ENCODE results near the gene GALNT16. TPM values are rescaled to one million over a fixed set of nuclear protein-coding genes. Genes with fewer than 3 reads are reported as not detected.

Gene GALNT16
- total RNA-seq, 1 donor from 2014 or later: 3.5 TPM

GRCh38 chr14:69231486-69231885 is 28.5 kb upstream of the GALNT16 start:
- H3K27ac ChIP-seq: no peak overlapping the region
- peaks cover 73% of the 10 kb centered on the region for H3K36me3 ChIP-seq
- no peak for DNase-seq

DNA sequence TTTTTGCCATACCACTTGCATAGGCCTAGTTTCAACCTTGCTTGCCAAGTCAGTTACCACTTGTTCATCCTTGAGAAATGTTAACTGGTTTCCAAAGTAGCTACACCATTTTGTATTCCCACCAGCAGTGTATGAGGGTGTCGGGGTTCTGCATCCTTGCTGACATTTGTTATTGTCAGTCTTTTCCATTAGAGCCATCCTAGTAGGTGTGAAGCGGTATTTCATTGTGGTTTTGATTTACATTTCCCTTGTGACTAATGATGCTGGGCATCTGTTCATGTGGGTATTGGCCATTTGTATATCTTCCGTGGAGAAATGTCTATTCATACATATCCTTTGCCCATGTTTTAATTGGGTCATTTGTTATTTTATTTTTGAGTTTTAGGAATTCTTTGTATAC is 27.6 kb upstream of the GALNT16 start:
- intact Hi-C loops (cut with DNase I): no loop called here
- no peaks in the 10 kb centered on the region for H3K9me3 ChIP-seq
- no peak overlapping the region for H3K4me3 ChIP-seq
- no peaks in the 10 kb centered on the region for H3K4me1 ChIP-seq
- peaks cover 83% of the 10 kb centered on the region for H3K36me3 ChIP-seq
- no peak for ATAC-seq
- no peaks in the 10 kb centered on the region for H3K27me3 ChIP-seq (ENCODE audit: low read depth)
- TF ChIP-seq, protein P1, sequence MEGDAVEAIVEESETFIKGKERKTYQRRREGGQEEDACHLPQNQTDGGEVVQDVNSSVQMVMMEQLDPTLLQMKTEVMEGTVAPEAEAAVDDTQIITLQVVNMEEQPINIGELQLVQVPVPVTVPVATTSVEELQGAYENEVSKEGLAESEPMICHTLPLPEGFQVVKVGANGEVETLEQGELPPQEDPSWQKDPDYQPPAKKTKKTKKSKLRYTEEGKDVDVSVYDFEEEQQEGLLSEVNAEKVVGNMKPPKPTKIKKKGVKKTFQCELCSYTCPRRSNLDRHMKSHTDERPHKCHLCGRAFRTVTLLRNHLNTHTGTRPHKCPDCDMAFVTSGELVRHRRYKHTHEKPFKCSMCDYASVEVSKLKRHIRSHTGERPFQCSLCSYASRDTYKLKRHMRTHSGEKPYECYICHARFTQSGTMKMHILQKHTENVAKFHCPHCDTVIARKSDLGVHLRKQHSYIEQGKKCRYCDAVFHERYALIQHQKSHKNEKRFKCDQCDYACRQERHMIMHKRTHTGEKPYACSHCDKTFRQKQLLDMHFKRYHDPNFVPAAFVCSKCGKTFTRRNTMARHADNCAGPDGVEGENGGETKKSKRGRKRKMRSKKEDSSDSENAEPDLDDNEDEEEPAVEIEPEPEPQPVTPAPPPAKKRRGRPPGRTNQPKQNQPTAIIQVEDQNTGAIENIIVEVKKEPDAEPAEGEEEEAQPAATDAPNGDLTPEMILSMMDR (IDR thresholded peaks at IDR 0.05): no peak
- DNase-seq: no peak
- H3K27ac ChIP-seq: no peak overlapping the region

More at GRCh38 chr14:69231486-69231885, 28.5 kb upstream of the GALNT16 start:
- H3K9me3 ChIP-seq: no peaks in the 10 kb centered on the region
- ATAC-seq: no peak
- H3K4me1 ChIP-seq: no peaks in the 10 kb centered on the region
- TF ChIP-seq, protein P1 (IDR thresholded peaks at IDR 0.05): no peak
- H3K4me3 ChIP-seq: no peak overlapping the region
- intact Hi-C loops (cut with DNase I): no loop called here
- H3K27me3 ChIP-seq (ENCODE audit: low read depth): no peaks in the 10 kb centered on the region

DNA sequence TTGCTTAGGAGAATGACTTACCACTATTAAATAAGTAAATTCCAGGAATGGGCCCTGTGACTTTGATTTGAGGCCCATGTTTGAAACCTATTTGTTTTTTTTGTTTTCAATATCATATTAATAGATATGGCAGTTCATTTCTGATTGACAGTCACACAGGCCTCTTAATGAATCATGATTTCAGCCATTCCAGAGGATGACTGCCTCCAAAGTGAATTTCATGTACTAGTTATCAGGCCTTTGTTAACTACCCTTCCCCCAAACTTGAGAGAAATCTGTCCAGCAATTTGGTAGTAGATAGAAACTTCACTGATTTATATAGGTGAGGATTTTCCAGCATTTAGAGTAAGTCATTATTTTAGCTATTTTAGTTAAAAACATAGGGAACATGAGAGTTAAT is 25.9 kb upstream of the GALNT16 start:
- no peak for DNase-seq
- H3K36me3 ChIP-seq: peaks cover 92% of the 10 kb centered on the region
- no peak overlapping the region for H3K27ac ChIP-seq
- no peaks in the 10 kb centered on the region for H3K4me1 ChIP-seq
- H3K27me3 ChIP-seq (ENCODE audit: low read depth): no peaks in the 10 kb centered on the region
- TF ChIP-seq, protein P1 (IDR thresholded peaks at IDR 0.05): no peak
- intact Hi-C loops (cut with DNase I): no loop called here
- H3K4me3 ChIP-seq: no peak overlapping the region
- H3K9me3 ChIP-seq: no peaks in the 10 kb centered on the region
- ATAC-seq: no peak

DNA sequence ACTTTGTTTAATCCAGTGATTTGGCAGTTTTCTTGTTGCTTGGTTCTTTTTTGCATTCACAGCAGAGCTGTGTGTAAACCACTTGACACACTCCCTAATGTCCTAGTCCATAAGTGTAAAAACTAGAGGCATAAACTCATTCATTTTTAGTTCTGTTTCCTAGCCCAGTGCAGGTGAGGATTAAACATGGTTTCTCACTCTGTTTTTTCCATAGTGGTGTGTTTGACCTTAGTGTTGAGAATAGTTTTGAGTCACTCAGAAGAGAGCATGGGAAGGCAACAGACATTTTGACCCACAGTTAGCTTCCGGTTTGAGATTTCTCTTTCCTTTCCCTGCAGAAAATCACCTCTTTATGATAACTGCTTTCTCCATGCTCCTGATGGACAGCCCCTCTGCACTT is 24.2 kb upstream of the GALNT16 start:
- no peaks in the 10 kb centered on the region for H3K4me1 ChIP-seq
- H3K36me3 ChIP-seq: peaks cover 92% of the 10 kb centered on the region
- intact Hi-C loops (cut with DNase I): no loop called here
- H3K9me3 ChIP-seq: no peaks in the 10 kb centered on the region
- no peak overlapping the region for H3K4me3 ChIP-seq
- no peak for ATAC-seq
- TF ChIP-seq, protein P1 (IDR thresholded peaks at IDR 0.05): no peak
- H3K27me3 ChIP-seq (ENCODE audit: low read depth): no peaks in the 10 kb centered on the region
- DNase-seq: no peak
- no peak overlapping the region for H3K27ac ChIP-seq

DNA sequence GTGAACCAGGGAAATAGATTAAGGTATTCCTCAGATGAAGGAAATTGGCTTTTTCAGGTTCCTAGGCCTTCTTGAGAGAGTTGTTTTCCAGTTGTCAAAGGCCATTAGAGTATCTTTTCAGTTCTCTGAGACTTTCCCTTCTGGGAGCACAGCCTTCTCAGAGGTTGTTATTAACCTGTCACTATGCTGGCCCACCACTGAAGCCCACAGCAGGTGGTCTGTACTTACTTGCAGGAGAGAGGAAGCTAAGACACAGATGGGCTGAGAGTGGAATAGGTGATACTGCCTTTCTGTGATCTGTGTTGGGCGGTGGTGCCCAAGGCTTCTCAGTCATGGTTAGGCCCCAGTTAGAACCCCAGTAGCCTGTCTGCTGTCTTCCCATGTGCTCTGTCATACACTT is 22.8 kb upstream of the GALNT16 start:
- no peak for ATAC-seq
- TF ChIP-seq, protein P1 (IDR thresholded peaks at IDR 0.05): no peak
- Histone ChIP-seq H3K27ac (no peak overlapping the region), H3K36me3 (peaks cover 90% of the 10 kb centered on the region), H3K27me3 (ENCODE audit: low read depth) (no peaks in the 10 kb centered on the region), H3K4me1 (peaks cover under 1% of the 10 kb centered on the region), H3K9me3 (no peaks in the 10 kb centered on the region), H3K4me3 (no peak overlapping the region)
- intact Hi-C loops (cut with DNase I): no loop called here
- no peak for DNase-seq

DNA sequence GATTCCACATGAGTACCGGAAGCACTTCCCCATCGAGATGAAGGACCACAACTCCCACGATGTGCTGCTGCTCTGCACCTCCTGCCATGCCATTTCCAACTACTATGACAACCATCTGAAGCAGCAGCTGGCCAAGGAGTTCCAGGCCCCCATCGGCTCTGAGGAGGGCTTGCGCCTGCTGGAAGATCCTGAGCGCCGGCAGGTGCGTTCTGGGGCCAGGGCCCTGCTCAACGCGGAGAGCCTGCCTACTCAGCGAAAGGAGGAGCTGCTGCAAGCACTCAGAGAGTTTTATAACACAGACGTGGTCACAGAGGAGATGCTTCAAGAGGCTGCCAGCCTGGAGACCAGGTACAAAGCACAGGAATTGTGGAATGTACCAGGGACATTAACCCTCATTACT is 22.4 kb upstream of the GALNT16 start:
- ATAC-seq: no peak
- intact Hi-C loops (cut with DNase I): no loop called here
- H3K27ac ChIP-seq: no peak overlapping the region
- peaks cover 4% of the 10 kb centered on the region for H3K4me1 ChIP-seq
- H3K36me3 ChIP-seq: peaks cover 85% of the 10 kb centered on the region
- TF ChIP-seq, protein P1 (IDR thresholded peaks at IDR 0.05): no peak
- DNase-seq: no peak
- no peaks in the 10 kb centered on the region for H3K9me3 ChIP-seq
- no peaks in the 10 kb centered on the region for H3K27me3 ChIP-seq (ENCODE audit: low read depth)
- no peak overlapping the region for H3K4me3 ChIP-seq

Data from lower lobe of right lung (tissue), 2 donors.